Measurements from ENCODE around the gene MRAP2.

Gene MRAP2

GRCh38 chr6:84137989-84138575 is 104.5 kb downstream of the MRAP2 start:
- DNase-seq = no peak

GRCh38 chr6:84139311-84139710 is 105.7 kb downstream of the MRAP2 start:
- DNase-seq = no peak

All from activated effector memory CD4-positive, alpha-beta T cell treated with anti-CD3 and anti-CD28 coated beads, Interleukin-2, amount 50 U/mL, for 16 hours (primary cell).